OCI-LY7 (cell line): ENCODE data around the gene TRIM41. TPM values are rescaled to one million over a fixed set of nuclear protein-coding genes. Genes with fewer than 3 reads are reported as not detected.
A peak's percentile ranks its signal among the peaks of the same experiment; 100 is the strongest.

ENCODE experiments used
- Bru-seq: library from RNA; stranded (reverse); fragments of 400-500 nt; gene quantifications from one replicate; lab custom pipeline; 2021; lab: Mats Ljungman, UMichigan
- BruChase-seq, 2 experiments: library from RNA; stranded (reverse); fragments of 400-500 nt; gene quantifications; one replicate each; lab custom pipeline; 2021; lab: Mats Ljungman, UMichigan
- BruUV-seq: library from RNA; stranded (reverse); fragments of 400-500 nt; replicated peaks from 2 replicates; lab custom pipeline; 2021; lab: Mats Ljungman, UMichigan
- CTCF ChIA-PET: fragments of 300-600 bp; sonication (Branson Sonifier 250); formaldehyde crosslinking; loops from one replicate; lab custom pipeline; 2022; ENCODE audit warnings: antibody characterized with exemption; ENCODE audit not compliant: unreplicated experiment; lab: Charles Lee
- POLR2A ChIA-PET: fragments of 300-600 bp; sonication (Branson Sonifier 250); formaldehyde crosslinking; loops from one replicate; lab custom pipeline; 2022; ENCODE audit warnings: antibody characterized with exemption; lab: Charles Lee
- DNase-seq: peaks from one replicate; pipeline ENCODE4 v3.0.0-alpha.2; 2015; ENCODE audit warnings: low spot score
- H2AFZ ChIP-seq: fragments of 200-600 bp; sonication (generic), shearing (Covaris generic); 2 replicates; pipeline ENCODE4 v1.6.1; 2014; ENCODE audit warnings: mild to moderate bottlenecking, antibody characterized with exemption, low read length, moderate library complexity
- H3K27ac ChIP-seq: fragments of 200-600 bp; sonication (generic); 2 replicates; pipeline ENCODE4 v1.5.1; 2014; ENCODE audit warnings: mixed run types, low read depth, mild to moderate bottlenecking, moderate library complexity, low read length, inconsistent platforms; ENCODE audit not compliant: poor library complexity, severe bottlenecking
- H3K36me3 ChIP-seq: fragments of 200-600 bp; sonication (generic); 2 replicates; pipeline ENCODE4 v1.6.1; 2014; ENCODE audit warnings: mild to moderate bottlenecking, antibody characterized with exemption, low read length, moderate library complexity, mixed read lengths; ENCODE audit not compliant: insufficient read depth
- H3K4me1 ChIP-seq: fragments of 200-600 bp; sonication (generic); 2 replicates; pipeline ENCODE4 v1.5.1; 2014; ENCODE audit warnings: mild to moderate bottlenecking, low read length; ENCODE audit not compliant: insufficient read depth, poor library complexity, severe bottlenecking
- H3K4me2 ChIP-seq: fragments of 200-600 bp; sonication (generic); 2 replicates; pipeline ENCODE4 v1.6.1; 2014; ENCODE audit warnings: mild to moderate bottlenecking, low read length
- H3K4me3 ChIP-seq: fragments of 200-600 bp; sonication (generic); 2 replicates; pipeline ENCODE4 v1.5.1; 2014; ENCODE audit warnings: mild to moderate bottlenecking, low read depth, low read length; ENCODE audit not compliant: poor library complexity, severe bottlenecking
- H3K79me2 ChIP-seq: fragments of 200-600 bp; sonication (generic); 2 replicates; pipeline ENCODE4 v1.6.1; 2016; ENCODE audit warnings: low read depth, mild to moderate bottlenecking, low read length, moderate library complexity, mixed read lengths; ENCODE audit not compliant: insufficient read depth
- H3K9me2 ChIP-seq: fragments of 200-600 bp; sonication (generic); 2 replicates; pipeline ENCODE4 v1.6.1; 2016; ENCODE audit warnings: mild to moderate bottlenecking, low read length, mixed read lengths; ENCODE audit not compliant: insufficient read depth
- H3K9me3 ChIP-seq: fragments of 200-600 bp; sonication (generic); 2 replicates; pipeline ENCODE4 v1.6.1; 2014; ENCODE audit warnings: mild to moderate bottlenecking, mixed run types, low read length, mixed read lengths
- H4K20me1 ChIP-seq: fragments of 200-600 bp; sonication (generic); 2 replicates; pipeline ENCODE4 v1.6.1; 2014; ENCODE audit warnings: mild to moderate bottlenecking, antibody characterized with exemption, low read length, moderate library complexity, mixed read lengths; ENCODE audit not compliant: insufficient read depth
- CTCF ChIP-seq: fragments of 200-600 bp; sonication (generic); conservative IDR thresholded peaks from 2 replicates; pipeline ENCODE4 v1.5.1; 2014; ENCODE audit warnings: mild to moderate bottlenecking, antibody characterized with exemption, low read length, moderate library complexity, mixed read lengths
- EZH2phosphoT487 ChIP-seq: fragments of 200-600 bp; sonication (generic); IDR thresholded peaks from 2 replicates; pipeline ENCODE4 v1.6.1; 2018; ENCODE audit warnings: low read depth, borderline replicate concordance, mild to moderate bottlenecking, mixed run types, antibody characterized with exemption, low read length, moderate library complexity, mixed read lengths
- intact Hi-C: fragments of 100-400 bp; cut with micrococcal nuclease; formaldehyde crosslinking; loops from one replicate; pipeline ENCODE4 v1.10.0; 2022; ENCODE audit not compliant: unreplicated experiment
- long read RNA-seq: library from polyadenylated mRNA; stranded (forward); transcript quantifications from one replicate; pipeline ENCODE4 v2.0.0, GENCODE V29; 2022
- total RNA-seq, 2 experiments: library from RNA; depleted of rRNA in 1 of 2; stranded (reverse); fragments of >200 nt in 1 of 2; shearing (Covaris generic) in 1 of 2; gene quantifications; 2 replicates each; pipeline ENCODE4 v1.2.3, GENCODE V29; 2014 to 2022

TRIM41 gene
- total RNA-seq (2014; rRNA removed; shearing (Covaris generic)) (30.2 and 30.4 TPM in 2 replicates), total RNA-seq (2022) (68.2 and 73.4 TPM in 2 replicates), Bru-seq, nascent RNA (percentile 74 among the genes with signal in this experiment), BruChase-seq, experiment 1, labeled RNA remaining after a 6-hour chase (percentile 85 among the genes with signal in this experiment), BruChase-seq, experiment 2, labeled RNA remaining after a 2-hour chase (percentile 83 among the genes with signal in this experiment)
- long read RNA-seq, partial matches to known transcripts = 1 of 15 reads
- long read RNA-seq, other reads (novel, unspliced or antisense) = 10 of 15 reads

GRCh38 chr5:181223058-181223728 lies at the start of gene TRIM41:
Gene TRIM41 (plus strand): TSS chr5:181223281. CDS start chr5:181224000, 719 bp downstream.
- Histone ChIP-seq H3K4me1 (peaks cover 47% of the 10 kb centered on the region), H3K4me2 (peak within 1 kb of the TSS; percentile 96), H3K9me3 (no peaks in the 10 kb centered on the region), H3K9me2 (no peaks in the 10 kb centered on the region), H3K4me3 (peak within 1 kb of the TSS; percentile 86), H3K36me3 (peaks cover 31% of the 10 kb centered on the region), H3K27ac (peak within 1 kb of the TSS; percentile 97), H4K20me1 (peaks cover 5% of the 10 kb centered on the region; the same call in 1 of the 2 replicates), H2AFZ (peak within 1 kb of the TSS; percentile 66; the same call in 1 of the 2 replicates), H3K79me2 (peaks cover 34% of the 10 kb centered on the region)
- intact Hi-C loops = loop anchor here (1.0 to 2.0 kb wide), 7 partner anchors 20 to 418 kb away; partner anchors contain the start of genes RACK1, TRIM52 and ZFP62
- TF ChIP-seq EZH2phosphoT487 = no peak
- TF ChIP-seq CTCF = 0 out of 2 replicates have a peak, but pooled peaks have one; percentile 24
- no TSS peak for BruUV-seq
- CTCF ChIA-PET = interaction anchor here (0.6 kb wide), 2 partner anchors 30 to 1623 kb away, joined by 3 to 5 read pairs; no protein-coding TSS in a partner anchor
- DNase-seq = peak; percentile 99
- POLR2A ChIA-PET = interaction anchor here (1.0 to 3.6 kb wide), 10 partner anchors 12 to 62 kb away, joined by 3 to 20 read pairs (median 6); partner anchors contain the start of genes RACK1 and TRIM52

GRCh38 chr5:181173420-181174342 lies 49.4 kb upstream of the TRIM41 start:
- no peaks in the 10 kb centered on the region for H4K20me1 ChIP-seq
- intact Hi-C loops = loop anchor here (1.0 to 5.0 kb wide), 7 partner anchors 15 to 371 kb away; partner anchors contain the start of genes MGAT1, TRIM41 and ZFP62
- DNase-seq = peak; percentile 91
- H3K9me2 ChIP-seq = no peaks in the 10 kb centered on the region
- no peak for TF ChIP-seq EZH2phosphoT487
- peak; percentile 64; the same call in 1 of the 2 replicates for TF ChIP-seq CTCF
- H3K4me2 ChIP-seq = peak overlapping the region; percentile 93
- H3K36me3 ChIP-seq = no peaks in the 10 kb centered on the region
- ChIA-PET POLR2A (interaction anchor here (0.7 to 2.6 kb wide), 12 partner anchors 10 to 355 kb away, joined by 3 to 19 read pairs (median 4); partner anchors contain the start of gene TRIM41), CTCF (interaction anchor here (0.8 to 2.0 kb wide), 6 partner anchors 9 to 311 kb away, joined by 3 to 6 read pairs (median 3); no protein-coding TSS in a partner anchor)
- H3K79me2 ChIP-seq = peaks cover 13% of the 10 kb centered on the region; the same call in 1 of the 2 replicates
- H3K4me3 ChIP-seq = peak overlapping the region; percentile 74
- H3K27ac ChIP-seq = peak overlapping the region; percentile 88
- H3K9me3 ChIP-seq = no peaks in the 10 kb centered on the region
- BruUV-seq = no TSS peak
- H3K4me1 ChIP-seq = peaks cover 39% of the 10 kb centered on the region
- peak overlapping the region; percentile 84 for H2AFZ ChIP-seq
